ENCODE results near the gene ARHGEF7.

Gene ARHGEF7

DNA sequence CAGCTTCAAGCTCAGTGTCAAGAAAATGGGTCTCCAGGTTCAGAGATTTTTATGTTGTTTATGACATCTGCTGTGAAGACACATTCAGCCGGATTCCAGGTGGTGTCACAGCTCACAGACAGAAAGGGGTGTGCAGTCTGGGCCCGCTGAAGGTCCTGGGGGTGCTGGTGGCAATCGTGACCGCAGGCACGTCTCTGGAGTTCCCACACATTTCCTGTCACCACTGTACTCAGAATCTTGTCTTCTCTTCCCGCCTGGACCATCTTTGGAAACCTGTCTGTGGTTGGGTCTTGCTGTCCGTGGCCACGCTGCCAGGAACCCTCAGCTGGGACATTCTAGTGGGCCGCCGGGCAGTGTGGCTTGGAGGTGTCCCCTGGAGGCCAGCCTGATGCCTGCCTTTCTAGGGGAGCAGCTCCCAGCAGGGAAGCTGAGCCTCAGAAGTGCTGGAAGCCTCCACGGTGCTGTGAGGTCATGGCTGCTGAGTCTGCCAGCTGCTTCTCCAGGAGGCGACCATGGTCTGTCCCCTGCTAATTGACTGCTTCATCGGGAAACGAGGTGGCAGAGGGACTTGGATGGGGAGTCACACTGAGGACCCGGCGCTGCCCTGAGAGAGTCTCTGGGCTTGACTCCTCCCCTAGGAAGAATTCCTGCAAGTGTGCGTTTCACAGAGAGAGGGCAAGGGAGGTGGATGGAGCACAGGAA is 209.0 kb downstream of the ARHGEF7 start:
- DNase-seq (ENCODE audit: low read depth in 2 of 2): no peak

DNA sequence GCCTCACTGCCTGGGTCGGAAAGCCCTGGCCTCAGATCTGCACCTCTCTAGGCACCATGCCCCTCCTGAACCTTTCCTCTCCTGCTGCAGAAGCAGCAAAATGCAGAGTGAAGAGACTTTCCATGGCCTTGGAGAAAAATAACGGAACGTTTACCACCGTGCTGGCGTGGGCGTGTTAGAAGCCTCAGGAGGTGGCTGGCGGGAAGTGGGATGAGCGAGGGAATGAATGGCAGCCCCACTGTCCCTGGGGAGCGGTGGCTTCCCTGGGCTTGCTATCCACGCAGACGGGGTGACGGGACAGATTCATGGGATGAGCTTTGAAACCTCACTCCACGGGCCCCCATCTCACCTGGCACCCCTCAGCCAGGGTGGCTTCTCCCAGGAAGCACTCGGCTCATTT is 209.6 kb downstream of the ARHGEF7 start:
- DNase-seq (ENCODE audit: low read depth in 2 of 2): no peak

DNA sequence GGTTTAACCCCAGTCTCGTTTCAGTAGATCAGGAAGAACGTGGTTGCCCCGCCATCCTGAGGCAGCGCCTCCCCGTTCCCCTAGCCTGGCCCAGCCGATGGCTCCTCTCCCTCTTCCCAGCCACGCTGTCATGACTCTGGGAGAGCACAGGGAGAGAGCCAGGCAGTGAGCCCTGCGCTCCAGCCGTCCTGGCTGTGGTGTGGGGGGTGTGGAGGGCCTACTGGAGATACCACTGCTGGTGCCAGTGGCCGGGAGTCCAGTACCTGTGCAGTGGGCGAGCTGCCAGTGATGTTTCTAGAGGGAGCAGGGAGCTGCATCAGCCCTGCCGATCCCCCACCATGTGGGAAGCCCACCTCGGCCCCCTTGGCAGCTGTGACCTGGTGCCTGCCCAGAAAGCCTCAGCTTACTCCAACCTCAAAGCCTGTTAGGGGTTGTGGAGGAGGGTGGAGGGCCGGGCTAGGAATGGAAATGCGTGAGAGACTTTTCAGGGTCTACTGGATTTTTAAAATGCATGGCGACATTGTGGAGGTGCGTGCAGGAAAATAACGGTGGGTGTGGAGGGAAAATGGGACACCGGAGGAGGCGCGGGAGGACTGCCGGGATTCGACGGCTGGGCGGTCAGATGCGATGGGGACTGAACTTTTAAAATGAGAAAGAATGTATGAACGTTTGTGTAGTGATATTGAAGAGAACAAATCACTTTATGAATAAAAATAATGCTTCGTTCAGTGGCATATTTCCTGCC is 210.2 kb downstream of the ARHGEF7 start:
- no peak for DNase-seq (ENCODE audit: low read depth in 2 of 2)

DNA sequence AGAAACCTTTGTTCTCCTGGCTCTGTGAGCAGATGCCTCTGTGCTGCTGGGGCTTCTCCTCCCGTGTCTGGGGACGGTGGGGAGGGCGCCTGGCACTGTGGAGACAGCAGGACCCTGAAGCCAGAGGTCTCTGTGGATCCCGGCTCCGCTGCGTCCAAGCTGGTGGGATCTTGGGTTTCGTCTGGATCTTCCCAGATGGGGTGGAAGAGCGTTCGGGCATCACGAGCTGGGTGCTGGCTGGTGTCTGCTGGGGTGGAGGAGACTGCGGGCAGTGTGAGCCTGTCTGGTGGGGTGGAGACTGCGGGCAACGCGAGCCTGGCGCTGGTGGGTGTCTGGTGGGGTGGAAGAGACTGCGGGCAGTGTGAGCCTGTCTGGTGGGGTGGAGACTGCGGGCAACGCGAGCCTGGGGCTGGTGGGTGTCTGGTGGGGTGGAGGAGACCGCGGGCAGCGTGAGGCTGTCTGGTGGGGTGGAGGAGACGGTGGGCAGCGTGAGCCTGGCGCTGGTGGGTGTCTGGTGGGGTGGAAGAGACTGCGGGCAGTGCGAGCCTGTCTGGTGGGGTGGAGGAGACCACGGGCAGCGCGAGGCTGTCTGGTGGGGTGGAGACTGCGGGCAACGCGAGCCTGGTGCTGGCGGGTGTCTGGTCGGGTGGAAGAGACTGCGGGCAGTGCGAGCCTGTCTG is 211.0 kb downstream of the ARHGEF7 start:
- no peak for DNase-seq (ENCODE audit: low read depth in 2 of 2)

DNA sequence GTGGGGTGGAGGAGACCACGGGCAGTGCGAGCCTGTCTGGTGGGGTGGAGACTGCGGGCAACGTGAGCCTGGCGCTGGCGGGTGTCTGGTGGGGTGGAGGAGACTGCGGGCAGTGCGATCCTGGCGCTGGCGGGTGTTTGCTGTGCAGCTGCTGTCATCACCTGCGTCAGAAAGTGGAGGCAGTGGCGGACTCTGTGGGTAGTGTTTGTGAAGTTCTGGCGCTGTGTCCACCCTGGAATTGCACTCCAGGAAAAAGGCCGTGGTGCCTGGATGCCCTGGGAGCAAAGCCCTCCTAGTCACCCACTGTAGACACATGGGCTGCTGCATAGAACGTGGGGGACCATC is 211.5 kb downstream of the ARHGEF7 start:
- DNase-seq (ENCODE audit: low read depth in 2 of 2): no peak

DNA sequence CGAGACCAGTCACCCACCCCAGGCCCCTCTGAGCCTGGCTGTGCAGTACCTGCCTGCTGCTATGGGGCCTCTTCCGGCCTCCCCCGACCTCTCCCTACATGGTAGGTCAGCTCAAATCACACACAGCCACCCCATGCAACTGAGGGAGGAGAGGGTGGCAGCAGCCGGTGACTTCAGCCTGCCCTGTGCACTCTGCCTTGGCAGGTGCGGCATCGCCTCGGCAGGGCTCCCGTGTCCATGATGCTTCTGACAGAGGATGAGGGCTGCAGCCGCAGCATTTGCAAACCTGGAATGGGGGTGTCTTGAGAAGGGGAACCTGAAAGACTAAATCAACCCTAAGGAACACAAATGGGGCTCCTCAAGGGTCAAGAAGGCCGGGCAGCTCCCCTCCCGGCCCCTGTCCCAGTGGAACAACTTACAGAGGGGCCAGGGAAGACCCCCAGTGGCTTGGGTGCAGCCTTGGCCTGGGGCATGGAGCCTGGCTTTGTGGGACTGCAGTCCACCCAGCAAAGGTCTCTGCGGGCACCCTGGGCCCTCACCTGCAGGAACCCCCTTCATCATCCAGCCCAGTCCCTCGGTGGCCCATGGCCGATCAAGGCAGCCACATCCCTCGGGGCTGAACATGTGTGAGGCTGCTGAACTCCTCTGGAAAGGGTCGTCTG is 212.0 kb downstream of the ARHGEF7 start:
- DNase-seq (ENCODE audit: low read depth in 2 of 2): no peak

DNA sequence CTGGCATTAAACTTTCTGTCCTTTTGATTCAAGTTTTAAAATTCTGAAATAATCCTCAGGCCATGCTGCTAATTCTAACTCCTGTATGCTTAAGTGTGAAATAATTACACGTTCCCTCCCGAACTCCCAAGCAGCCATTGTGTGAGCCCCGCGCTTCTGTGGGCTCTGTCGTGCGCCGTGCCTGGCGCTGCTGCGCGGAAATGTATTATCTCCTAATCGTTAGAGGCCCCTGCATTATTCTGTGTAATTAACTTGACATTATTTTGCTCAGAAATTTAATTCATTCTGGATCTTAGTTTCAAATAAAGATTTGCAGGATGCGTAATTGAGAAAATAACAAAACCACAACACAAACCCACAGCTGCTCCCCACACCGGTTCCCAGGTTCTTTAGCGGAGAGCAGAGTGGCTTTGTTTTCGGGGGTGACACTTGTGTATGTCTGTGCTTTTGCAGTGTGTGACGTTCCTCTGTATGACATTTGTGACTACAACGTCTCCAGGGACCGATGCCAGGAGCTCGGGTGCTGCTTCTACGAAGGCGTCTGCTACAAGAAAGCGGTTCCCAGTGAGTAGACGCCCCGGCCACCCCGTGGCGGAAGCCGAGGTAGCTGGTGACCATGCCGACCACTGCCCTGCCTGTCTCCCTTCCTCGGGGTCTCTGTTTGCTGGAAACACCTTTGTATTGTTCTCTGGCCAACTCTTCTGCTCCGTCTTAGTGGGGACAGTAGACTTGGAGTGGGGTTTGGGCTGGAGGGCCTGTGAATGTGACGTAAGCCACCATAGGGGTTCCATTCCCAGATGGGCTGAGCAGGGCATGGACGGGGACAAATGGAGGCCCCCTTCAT is 212.8 kb downstream of the ARHGEF7 start:
- no peak for DNase-seq (ENCODE audit: low read depth in 2 of 2)

DNA sequence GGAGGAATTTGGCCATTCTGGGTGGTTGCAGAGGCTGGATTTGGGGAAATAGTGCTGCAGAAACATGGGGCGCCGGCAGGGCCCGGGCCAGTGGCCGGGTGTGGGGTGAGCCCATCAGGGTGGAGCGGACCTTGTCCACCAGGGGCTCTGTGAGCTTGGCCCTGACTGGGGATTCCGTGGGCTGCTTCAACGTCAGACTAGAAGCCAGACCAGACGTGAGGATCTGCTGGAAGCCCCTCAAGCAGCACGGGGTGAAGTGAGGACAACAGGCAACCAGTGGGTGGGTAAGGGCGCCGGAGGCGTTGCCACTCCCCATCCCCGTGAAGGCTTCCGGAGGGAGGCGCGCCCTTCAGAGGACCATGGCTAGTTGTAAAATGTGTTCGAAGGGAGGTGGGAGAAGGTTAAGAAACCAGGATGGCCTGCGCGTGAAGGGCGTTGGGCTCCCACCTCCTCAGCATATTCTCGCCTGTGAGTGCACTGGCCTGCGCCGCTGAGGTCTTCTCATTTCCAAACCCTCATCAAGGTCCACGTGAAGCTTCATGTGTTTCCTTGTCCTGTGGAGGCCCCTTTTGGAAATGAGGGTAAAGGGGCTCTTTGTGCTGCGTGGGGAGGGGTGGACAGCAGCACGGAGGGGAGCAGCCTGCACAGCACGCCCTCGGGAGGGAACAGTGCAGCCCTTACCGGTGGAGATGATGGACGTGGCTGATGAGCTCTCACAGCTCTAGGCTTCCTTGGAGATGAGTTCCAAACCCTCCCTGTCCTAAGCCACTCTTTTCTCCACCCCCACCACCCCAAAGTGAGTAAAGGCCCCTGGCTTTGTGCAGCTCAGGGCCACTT is 213.7 kb downstream of the ARHGEF7 start:
- no peak for DNase-seq (ENCODE audit: low read depth in 2 of 2)

DNA sequence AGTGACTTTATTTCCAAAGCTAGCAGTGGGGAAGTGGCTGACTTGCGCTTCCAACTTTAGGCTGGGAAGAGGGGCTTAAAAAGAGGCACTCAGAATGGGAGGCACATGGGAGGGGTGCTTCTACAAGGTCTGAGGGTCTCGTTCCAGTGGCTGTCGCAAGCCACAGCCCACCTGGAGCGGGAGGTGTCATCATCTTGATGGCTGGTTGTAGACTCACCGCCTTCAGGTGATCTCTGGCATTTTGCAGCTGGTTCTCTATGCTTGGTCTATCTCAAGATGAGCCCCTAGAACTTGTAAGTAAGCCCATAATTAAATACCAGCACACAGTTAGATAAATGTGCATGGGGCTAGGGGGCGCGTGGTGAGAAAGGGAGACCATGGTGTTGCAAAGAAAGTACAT is 214.5 kb downstream of the ARHGEF7 start:
- no peak for DNase-seq (ENCODE audit: low read depth in 2 of 2)

DNA sequence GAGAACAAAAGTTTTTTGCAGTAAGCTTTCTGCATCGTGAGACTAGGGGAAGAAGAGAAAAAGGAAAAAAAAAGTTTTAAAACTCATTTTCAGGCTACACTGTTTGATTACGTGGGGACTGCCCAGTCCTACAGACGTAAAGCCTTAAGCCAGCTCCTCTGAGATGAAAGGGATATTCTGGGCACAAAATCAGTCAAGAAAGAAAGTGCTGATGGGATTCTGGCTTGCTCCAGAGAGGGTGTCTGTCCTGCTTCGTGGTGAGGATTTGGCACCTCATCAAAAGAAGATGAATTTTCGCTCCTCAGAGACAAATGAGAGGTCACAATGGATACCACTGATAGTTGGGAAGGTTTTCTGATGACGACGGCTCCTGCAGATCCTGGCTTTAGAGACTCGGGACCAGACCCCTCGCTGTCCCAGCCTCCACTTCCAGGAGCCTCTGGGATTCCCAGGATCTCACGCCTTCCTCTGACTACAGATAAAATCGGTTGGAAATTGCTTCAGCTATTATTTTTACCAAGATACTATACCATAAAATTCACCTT is 215.0 kb downstream of the ARHGEF7 start:
- no peak for DNase-seq (ENCODE audit: low read depth in 2 of 2)

DNA sequence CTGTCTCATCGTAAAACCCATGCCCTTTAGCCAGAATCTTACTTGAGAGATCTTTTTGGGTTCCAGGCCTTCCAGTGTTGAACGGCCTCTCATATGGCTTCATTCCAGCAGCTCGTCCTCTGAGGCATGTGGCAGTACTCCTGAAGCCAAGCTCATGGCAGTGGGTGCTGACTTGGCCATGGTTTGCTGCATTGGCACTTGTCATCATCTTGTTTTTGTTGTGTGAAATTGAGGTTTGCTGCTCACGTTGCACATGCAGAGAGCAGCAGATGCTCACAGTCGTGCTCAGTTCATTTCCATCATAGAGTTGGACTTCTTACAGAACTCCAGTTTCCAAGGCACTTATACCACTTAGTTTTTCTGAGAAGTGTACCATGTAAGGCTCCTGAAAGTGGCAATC is 220.2 kb downstream of the ARHGEF7 start:
- no peak for DNase-seq (ENCODE audit: low read depth in 2 of 2)

DNA sequence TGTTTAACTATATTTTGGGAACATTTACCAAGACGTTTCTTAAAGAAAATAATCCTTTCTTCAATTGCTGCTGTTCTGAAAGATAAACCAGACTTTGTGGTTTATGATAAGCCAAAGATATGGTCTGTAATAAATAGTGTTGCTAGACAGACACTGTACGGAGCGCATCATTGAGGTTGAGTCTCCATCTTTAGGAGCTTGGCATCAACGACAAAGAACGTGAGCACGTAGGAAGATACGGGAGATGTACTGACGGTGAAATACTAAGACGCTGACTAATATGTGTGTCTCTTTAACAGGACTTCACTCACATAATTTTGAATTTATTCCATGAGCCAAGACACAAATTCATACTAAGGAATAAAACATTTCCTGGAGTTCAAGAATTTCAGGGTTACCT is 221.6 kb downstream of the ARHGEF7 start:
- DNase-seq (ENCODE audit: low read depth in 2 of 2): no peak

DNA sequence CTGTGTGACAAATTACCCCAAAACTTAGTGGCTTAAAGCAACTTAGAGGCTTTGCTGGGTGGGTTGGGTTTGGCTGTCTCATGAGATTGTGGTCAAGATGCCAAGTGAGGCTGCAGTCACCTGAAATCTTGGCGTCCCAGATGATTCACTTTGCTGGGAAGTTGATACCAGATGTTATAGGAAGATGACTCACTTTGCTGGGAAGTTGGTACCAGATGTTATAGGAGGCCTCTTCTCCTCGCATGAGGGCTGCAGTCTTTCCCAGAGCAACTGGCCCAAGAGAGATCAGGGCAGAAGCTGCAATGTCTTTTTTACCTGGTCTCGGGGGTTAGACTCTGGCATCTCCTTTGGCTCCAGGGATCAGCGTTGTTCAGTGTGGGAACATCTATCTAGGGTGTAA is 222.1 kb downstream of the ARHGEF7 start:
- no peak for DNase-seq (ENCODE audit: low read depth in 2 of 2)

DNA sequence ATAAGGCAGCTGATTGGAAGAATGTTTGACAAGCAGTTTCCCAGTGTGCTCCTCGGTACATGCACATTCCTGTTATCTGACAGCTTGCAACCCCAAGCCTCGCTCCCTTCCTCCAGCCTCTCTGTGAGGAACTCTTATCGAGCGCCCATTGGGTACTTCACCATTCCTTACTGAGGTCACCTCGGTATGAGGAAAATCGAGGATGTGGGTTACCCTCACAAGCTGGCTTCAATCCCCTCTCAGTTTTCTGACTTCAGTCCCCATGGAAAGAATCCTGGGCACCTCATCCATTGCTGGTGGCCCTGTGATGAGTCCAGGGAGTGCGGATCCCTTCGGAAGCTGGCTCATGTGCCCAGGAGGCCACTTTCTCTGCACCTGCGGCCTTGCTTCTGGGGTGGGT is 222.6 kb downstream of the ARHGEF7 start:
- DNase-seq (ENCODE audit: low read depth in 2 of 2): no peak

DNA sequence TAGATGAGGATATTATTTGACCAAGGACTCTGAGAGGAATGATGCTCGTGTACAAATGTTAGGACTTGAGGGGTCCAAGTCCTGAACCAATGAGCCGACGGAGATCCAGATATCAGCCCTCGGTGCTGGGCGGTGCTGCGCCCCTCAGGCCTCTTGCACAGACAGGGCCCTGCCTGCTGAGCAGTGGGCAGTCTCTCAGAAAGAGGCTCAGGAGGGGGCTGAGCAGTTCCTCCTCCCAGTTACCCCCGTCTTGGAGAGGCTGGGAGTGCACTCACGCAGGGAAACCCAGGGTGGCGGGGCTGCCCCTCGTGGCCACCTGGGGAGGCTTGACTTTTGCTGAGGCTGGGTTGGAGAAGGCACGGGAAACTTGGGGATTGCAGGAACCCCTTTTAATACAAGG is 223.7 kb downstream of the ARHGEF7 start:
- DNase-seq (ENCODE audit: low read depth in 2 of 2): no peak

DNA sequence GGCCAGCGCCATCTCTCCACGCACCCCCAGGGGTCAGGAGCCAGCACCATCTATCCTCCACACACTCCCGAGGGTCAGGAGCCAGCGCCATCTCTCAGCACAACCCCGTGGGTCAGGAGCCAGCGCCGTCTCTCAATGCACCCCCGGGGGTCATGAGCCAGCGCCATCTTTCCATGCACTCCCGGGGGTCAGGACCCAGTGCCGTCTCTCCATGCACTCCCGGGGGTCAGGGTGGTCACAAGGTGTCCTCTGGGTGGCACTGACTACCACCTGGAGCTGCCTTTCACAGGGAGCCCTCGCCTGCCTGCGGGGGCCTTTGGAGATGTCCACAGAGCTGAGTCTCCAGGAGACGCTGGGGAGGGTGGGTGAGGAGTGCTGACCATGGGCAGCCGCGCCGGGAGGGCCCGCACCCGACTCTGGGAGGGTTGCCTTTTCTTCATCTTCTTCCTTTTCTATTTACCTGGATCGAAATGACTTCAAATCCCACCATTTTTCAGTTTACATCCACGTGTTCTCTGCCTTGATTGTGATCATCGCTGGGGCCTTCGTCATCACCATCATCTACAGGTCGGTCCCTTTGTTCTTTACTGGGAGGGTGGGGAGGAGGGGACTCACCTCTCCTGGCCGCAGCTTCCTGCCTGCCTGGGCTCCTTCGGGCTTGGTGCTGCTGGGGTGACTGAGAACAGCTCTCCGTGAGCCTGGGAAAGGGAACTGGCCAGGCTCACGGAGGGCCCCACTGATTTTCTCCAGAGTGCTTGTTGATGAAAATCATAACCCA is 224.4 kb downstream of the ARHGEF7 start:
- DNase-seq (ENCODE audit: low read depth in 2 of 2): no peak

DNA sequence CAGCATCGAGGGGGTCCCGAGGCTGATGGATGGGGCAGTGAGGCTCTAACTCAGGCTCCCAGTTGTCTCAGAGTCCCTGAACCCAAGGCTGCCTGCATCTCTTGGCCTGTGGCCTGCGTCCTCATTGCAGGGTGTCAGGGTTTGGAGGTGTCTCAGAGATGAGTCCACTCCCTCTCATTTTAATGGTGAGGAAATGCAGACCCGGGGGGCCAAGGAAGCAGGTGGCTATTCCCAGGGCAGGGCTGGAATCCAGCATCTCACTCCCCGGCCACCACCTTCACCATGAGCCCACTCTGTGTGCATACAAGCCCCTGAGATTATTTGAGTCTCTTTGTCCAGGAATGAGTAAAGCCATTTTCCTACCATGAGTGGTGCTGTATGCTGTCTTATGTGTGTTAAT is 226.8 kb downstream of the ARHGEF7 start:
- no peak for DNase-seq (ENCODE audit: low read depth in 2 of 2)

DNA sequence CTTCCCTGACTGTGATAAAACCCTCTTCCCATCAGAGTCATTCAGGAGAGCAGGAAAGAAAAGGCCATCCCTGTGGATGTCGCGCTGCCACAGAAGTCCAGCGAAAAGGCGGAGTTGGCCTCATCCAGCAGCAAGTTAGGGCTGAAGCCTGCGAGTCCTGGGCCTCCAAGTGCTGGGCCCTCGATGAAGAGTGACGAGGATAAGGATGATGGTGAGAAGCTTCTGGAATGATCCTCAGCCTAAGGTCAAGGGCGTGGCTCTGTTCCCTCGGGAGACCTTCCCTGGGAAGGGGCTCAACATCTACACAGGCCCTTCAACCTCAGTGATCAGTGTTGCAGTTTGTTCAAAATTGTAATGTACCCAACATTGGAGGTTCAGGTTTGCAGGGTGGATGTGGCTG is 227.6 kb downstream of the ARHGEF7 start:
- DNase-seq (ENCODE audit: low read depth in 2 of 2): no peak

DNA sequence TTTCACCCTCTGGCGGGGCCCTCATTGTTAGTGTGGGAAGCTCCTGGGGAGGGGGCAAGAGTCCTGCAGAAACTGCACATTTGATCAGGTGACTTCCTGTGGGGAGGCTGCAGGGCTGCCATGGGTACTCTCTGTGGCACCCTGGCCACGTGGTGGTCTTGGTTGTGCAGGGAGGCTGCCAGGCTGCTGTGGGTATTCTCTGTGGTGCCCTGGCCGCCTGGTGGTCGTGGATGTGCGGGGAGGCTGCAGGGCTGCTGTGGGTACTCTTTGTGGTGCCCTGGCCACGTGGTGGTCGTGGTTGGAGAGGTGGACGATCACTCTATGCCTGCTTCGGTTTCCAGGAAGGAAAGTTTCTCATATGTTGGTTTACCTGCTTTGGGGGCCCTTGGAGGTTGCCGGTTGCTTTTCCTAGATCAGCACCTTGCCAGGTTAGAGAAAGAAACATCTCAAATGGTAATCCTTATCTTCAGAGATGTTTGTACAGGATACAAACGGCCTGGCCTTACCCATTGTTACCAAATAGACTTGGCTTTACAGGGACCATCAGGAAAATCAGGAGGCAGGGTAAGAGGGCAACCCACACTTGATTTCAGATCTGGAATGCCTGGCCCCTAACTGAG is 228.2 kb downstream of the ARHGEF7 start:
- DNase-seq (ENCODE audit: low read depth in 2 of 2): no peak
